OCI-LY7 (cell line): ENCODE data around the gene FIBIN.

Experiments
- CTCF ChIP-seq: fragments of 200-600 bp; sonication (generic); conservative IDR thresholded peaks from 2 replicates; pipeline ENCODE4 v1.5.1; 2014; ENCODE audit warnings: mild to moderate bottlenecking, antibody characterized with exemption, low read length, moderate library complexity, mixed read lengths
- EZH2phosphoT487 ChIP-seq: fragments of 200-600 bp; sonication (generic); IDR thresholded peaks from 2 replicates; pipeline ENCODE4 v1.6.1; 2018; ENCODE audit warnings: low read depth, borderline replicate concordance, mild to moderate bottlenecking, mixed run types, antibody characterized with exemption, low read length, moderate library complexity, mixed read lengths

- TF ChIP-seq EZH2phosphoT487 = no peak
- TF ChIP-seq CTCF = peak; percentile 50
These were observed 46.0 kb downstream of the FIBIN start for GRCh38 chr11:27039873-27040272.
